Suppressor macrophage treated with lipopolysaccharide for 1 hour (primary cell): Measurements from ENCODE around the gene FGF14.
A peak's percentile ranks its signal among the peaks of the same experiment; 100 is the strongest.
"Not testable (repeated sequence)": the region's sequence is repeated elsewhere in the genome, so short reads cannot be mapped to it uniquely, and the experiment has no call there.

Experiments used
- DNase-seq, 3 donors: peaks; one replicate each; pipeline ENCODE4 v3.0.0-alpha.2; 2020 to 2022

FGF14 gene

GRCh38 chr13:102028868-102029267 is 373.0 kb downstream of the FGF14 start:
- DNase-seq: no peak

- DNase-seq: no peak
These were observed 373.6 kb downstream of the FGF14 start for GRCh38 chr13:102028206-102028605.

GRCh38 chr13:102021777-102022176 is 380.1 kb downstream of the FGF14 start:
- DNase-seq: no peak

- no peak for DNase-seq
These were observed 381.1 kb downstream of the FGF14 start for GRCh38 chr13:102020611-102021216.

GRCh38 chr13:102018716-102019115 is 383.1 kb downstream of the FGF14 start:
- DNase-seq: no peak

GRCh38 chr13:102017248-102017647 is 384.6 kb downstream of the FGF14 start:
- no peak for DNase-seq

- no peak for DNase-seq
These were observed 389.3 kb downstream of the FGF14 start for GRCh38 chr13:102012299-102013293.

GRCh38 chr13:102011455-102011854 is 390.4 kb downstream of the FGF14 start:
- not testable (repeated sequence) for DNase-seq

GRCh38 chr13:102003848-102004570 is 397.8 kb downstream of the FGF14 start:
- DNase-seq: no peak

- no peak for DNase-seq
These were observed 399.6 kb downstream of the FGF14 start for GRCh38 chr13:102002287-102002686.

- DNase-seq: no peak
These were observed 401.1 kb downstream of the FGF14 start for GRCh38 chr13:102000764-102001163.

- DNase-seq: no peak
These were observed 403.7 kb downstream of the FGF14 start for GRCh38 chr13:101998129-101998528.

- no peak for DNase-seq
These were observed 404.9 kb downstream of the FGF14 start for GRCh38 chr13:101996954-101997353.

- DNase-seq: no peak
These were observed 412.0 kb downstream of the FGF14 start for GRCh38 chr13:101989798-101990350.

GRCh38 chr13:101988140-101988539 is 413.7 kb downstream of the FGF14 start:
- no peak for DNase-seq

GRCh38 chr13:101986316-101986715 is 415.5 kb downstream of the FGF14 start:
- no peak for DNase-seq

GRCh38 chr13:101985321-101985720 is 416.5 kb downstream of the FGF14 start:
- peak in 1 of 3 donors; percentile 19 for DNase-seq

- no peak for DNase-seq
These were observed 418.9 kb downstream of the FGF14 start for GRCh38 chr13:101982903-101983302.

- no peak for DNase-seq
These were observed 422.0 kb downstream of the FGF14 start for GRCh38 chr13:101979825-101980224.

- no peak for DNase-seq
These were observed 423.1 kb downstream of the FGF14 start for GRCh38 chr13:101978552-101979315.

- DNase-seq: no peak
These were observed 424.4 kb downstream of the FGF14 start for GRCh38 chr13:101977475-101977874.

- DNase-seq: no peak
These were observed 429.7 kb downstream of the FGF14 start for GRCh38 chr13:101972191-101972590.
